GM19240 (cell line): ENCODE measurements around the gene EPC1.
"Not testable (repeated sequence)": the region's sequence is repeated elsewhere in the genome, so short reads cannot be mapped to it uniquely, and the experiment has no call there.

ENCODE experiments used
- DNase-seq: peaks from one replicate; pipeline ENCODE4 v3.0.0; 2011; ENCODE audit warnings: low spot score; ENCODE audit not compliant: insufficient read length

EPC1 gene

GRCh38 chr10:32237644-32238345 lies 109.2 kb downstream of the EPC1 start:
- DNase-seq = no peak

GRCh38 chr10:32234471-32234870 lies 112.5 kb downstream of the EPC1 start:
- no peak for DNase-seq

- not testable (repeated sequence) for DNase-seq
Measured at GRCh38 chr10:32233375-32233774, 113.6 kb downstream of the EPC1 start.

- no peak for DNase-seq
Measured at GRCh38 chr10:32232378-32232777, 114.6 kb downstream of the EPC1 start.

GRCh38 chr10:32229788-32230187 lies 117.2 kb downstream of the EPC1 start:
- DNase-seq = not testable (repeated sequence)

GRCh38 chr10:32229170-32229569 lies 117.8 kb downstream of the EPC1 start:
- DNase-seq = no peak

DNA sequence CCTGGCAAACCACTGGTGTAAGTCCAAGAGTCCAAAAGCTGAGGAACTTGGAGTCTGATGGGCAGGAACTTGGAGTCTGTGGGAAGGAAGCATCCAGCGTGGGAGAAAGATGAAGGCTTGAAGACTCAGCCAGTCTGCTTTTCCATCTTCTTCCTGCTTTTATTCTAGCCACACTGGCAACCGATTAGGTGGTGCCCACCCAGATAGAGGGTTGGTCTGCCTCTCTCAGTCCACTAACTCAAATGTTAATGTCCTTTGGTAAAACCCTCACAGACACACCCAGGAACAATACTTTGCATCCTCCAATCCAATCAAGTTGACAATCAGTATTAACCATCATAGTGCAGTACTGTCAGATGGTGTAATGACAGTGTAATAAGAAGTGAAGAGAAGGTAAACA lies 119.2 kb downstream of the EPC1 start:
- DNase-seq = no peak

DNA sequence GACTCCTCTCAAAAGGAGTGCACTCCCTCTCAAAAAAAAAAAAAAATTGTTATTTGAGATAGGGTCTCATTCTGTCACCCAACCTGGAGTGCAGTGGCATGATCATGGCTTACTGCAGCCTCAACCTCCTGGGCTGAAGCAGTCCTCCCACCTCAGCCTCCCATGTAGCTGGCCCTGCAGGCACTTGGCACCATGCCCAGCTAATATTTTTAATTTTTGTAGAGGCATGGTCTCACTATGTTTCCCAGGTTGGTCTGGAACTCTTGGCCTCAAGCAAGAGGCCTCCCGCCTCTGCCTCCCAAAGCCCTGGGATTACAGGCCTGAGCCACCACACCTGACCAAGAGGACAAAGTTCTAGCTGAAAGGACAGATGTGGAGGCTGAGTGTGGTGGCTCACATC lies 120.3 kb downstream of the EPC1 start:
- DNase-seq = no peak

DNA sequence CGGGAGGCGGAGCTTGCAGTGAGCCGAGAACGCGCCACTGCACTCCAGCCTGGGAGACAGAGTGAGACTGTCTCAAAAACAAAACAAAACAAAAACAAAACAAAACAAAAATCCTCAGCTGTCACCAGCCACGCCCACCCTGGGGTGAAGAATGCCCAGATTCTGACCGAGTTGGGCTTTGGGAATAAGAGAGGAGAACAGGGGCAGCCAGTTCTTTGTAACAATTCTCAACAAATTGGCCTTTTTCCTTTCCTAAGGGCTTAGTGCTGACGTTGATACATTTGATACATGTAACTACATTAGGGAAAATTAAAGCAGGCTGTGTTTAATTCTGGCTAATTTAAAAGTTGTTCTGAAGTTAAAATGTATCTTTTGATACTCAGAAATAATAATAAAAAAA lies 121.0 kb downstream of the EPC1 start:
- DNase-seq = no peak

DNA sequence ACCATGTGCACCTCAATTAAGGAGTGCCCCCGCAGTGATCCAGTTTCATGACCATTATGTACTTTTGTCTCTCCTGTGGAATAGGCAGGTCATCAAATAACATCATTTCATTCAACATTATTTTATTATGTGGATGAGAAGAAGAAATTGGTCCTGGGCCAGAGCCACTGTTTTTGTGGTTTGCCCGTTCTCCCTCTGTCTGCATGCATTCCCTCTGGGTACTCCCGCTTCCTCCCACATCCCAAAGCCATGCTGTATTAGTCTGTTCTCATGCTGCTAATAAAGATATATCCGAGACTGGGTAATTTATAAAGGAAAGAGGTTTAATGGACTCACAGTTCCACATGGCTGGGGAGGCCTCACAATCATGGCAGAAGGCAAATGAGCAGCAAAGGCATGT lies 124.6 kb downstream of the EPC1 start:
- not testable (repeated sequence) for DNase-seq

GRCh38 chr10:32219156-32219555 lies 127.8 kb downstream of the EPC1 start:
- not testable (repeated sequence) for DNase-seq

DNA sequence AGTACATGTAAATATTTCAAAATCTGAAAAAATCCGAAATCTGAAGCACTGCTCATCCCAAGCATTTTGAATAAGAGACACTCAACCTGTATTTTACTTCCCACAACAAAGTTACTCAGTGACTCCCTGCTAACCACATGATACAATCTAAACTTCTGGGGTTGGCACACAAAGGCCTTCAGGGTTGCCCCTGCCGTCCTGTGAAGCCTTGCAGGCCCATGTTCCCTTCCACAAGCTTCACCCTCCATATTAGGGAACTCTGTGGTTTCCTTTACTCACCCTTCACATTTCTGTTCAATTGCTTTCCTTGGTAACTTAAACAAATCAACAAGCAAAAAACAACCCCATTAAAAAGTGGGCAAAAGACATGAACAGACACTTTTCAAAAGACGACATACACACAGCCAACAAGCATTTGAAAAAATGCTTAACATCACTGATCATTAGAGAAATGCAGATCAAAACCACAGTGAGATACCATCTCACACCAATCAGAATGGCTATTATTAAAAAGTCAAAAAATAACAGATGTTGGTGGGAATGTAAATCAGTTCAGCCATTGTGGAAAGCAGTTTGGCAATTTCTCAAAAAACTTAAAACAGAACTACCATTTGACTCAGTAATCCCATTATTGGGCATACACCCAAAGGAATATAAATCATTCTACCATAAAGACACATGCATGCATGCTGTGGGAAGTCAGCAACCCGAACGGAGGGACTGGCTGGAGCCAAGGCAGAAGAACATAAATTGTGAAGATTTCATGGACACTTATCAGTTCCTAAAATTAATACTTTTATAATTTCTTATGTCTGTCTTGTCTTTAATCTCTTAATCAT lies 128.5 kb downstream of the EPC1 start:
- DNase-seq = not testable (repeated sequence)
